Measurements from ENCODE around the gene NCAN. TPM values are rescaled to one million over a fixed set of nuclear protein-coding genes. Genes with fewer than 3 reads are reported as not detected.

NCAN gene
- total and polyA plus RNA-seq, 9 of the 15 experiments (the other 6 are each of a cell fraction or from before 2014, with no cell fraction given) = 0.04 TPM; not detected in 8

DNA sequence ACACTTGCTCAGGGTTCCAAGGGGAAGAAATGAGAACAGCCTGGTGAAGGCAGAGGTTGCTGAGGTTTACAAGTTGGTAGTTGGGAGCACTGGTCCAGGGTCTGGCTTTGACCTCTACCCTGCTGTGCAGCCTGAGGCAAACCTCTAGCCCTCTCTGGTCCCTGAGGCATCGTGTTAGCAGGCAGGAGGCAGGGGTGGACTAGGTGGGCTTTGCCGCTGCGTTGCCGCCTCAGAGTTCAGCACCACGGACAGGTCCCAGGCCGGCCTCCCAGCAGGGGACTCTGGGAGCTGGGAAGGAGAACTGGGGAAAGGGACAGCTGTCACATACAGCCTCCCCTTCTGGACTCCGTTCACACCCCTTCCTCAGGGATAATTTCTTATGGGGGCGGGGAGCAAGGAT lies 3.1 kb downstream of the NCAN start (continued):
- TF ChIP-seq, protein P1, sequence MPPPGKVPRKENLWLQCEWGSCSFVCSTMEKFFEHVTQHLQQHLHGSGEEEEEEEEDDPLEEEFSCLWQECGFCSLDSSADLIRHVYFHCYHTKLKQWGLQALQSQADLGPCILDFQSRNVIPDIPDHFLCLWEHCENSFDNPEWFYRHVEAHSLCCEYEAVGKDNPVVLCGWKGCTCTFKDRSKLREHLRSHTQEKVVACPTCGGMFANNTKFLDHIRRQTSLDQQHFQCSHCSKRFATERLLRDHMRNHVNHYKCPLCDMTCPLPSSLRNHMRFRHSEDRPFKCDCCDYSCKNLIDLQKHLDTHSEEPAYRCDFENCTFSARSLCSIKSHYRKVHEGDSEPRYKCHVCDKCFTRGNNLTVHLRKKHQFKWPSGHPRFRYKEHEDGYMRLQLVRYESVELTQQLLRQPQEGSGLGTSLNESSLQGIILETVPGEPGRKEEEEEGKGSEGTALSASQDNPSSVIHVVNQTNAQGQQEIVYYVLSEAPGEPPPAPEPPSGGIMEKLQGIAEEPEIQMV (tag; conservative IDR thresholded peaks at IDR 0.05; ENCODE audit: low read depth) = no peak
- peak; percentile 63; the same call in 1 of the 2 replicates for TF ChIP-seq ZNF143 (CRISPR knock-in tag; IDR thresholded peaks at IDR 0.05)
- no peak for TF ChIP-seq ZNF583 (CRISPR knock-in tag; IDR thresholded peaks at IDR 0.05)
- no peak for TF ChIP-seq MCM5 (IDR thresholded peaks at IDR 0.05; ENCODE audit: low read depth)
- no peak for TF ChIP-seq NR2C2 (CRISPR knock-in tag; IDR thresholded peaks at IDR 0.05)
- no peak for TF ChIP-seq NR2C2 (tag; IDR thresholded peaks at IDR 0.05)
- TF ChIP-seq, protein P2, sequence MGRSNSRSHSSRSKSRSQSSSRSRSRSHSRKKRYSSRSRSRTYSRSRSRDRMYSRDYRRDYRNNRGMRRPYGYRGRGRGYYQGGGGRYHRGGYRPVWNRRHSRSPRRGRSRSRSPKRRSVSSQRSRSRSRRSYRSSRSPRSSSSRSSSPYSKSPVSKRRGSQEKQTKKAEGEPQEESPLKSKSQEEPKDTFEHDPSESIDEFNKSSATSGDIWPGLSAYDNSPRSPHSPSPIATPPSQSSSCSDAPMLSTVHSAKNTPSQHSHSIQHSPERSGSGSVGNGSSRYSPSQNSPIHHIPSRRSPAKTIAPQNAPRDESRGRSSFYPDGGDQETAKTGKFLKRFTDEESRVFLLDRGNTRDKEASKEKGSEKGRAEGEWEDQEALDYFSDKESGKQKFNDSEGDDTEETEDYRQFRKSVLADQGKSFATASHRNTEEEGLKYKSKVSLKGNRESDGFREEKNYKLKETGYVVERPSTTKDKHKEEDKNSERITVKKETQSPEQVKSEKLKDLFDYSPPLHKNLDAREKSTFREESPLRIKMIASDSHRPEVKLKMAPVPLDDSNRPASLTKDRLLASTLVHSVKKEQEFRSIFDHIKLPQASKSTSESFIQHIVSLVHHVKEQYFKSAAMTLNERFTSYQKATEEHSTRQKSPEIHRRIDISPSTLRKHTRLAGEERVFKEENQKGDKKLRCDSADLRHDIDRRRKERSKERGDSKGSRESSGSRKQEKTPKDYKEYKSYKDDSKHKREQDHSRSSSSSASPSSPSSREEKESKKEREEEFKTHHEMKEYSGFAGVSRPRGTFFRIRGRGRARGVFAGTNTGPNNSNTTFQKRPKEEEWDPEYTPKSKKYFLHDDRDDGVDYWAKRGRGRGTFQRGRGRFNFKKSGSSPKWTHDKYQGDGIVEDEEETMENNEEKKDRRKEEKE (IDR thresholded peaks at IDR 0.05; ENCODE audit: borderline replicate concordance in 1 of 2, control insufficient read depth in 1 of 2, low read depth in 2 of 2, low read length in 1 of 2) = no peak
- peak; percentile 68; the same call in 1 of the 2 replicates for TF ChIP-seq ARID4B (CRISPR knock-in tag; IDR thresholded peaks at IDR 0.05)
- TF ChIP-seq SAFB (IDR thresholded peaks at IDR 0.05; ENCODE audit: borderline replicate concordance, low read depth, low read length) = no peak
- no peak for TF ChIP-seq SPI1 (IDR thresholded peaks at IDR 0.05; ENCODE audit: borderline replicate concordance, low read depth, low read length)
- no peak for TF ChIP-seq ETV6 (IDR thresholded peaks at IDR 0.05; ENCODE audit: borderline replicate concordance in 1 of 2, low read depth in 2 of 2, low read length in 1 of 2)
- no peak for TF ChIP-seq ETV6 (CRISPR knock-in tag; IDR thresholded peaks at IDR 0.05; ENCODE audit: borderline replicate concordance)
- 0 out of 2 replicates have a peak, but pooled peaks have one; percentile 36 for TF ChIP-seq NCOA1 (IDR thresholded peaks at IDR 0.05; ENCODE audit: low read depth)
- TF ChIP-seq ETV1 (tag; conservative IDR thresholded peaks at IDR 0.05; ENCODE audit: low read depth) = no peak
- no peak for TF ChIP-seq L3MBTL2 (IDR thresholded peaks at IDR 0.05)
- no peak for TF ChIP-seq KAT2B (IDR thresholded peaks at IDR 0.05; ENCODE audit: low read depth, low read length)
- no peak for TF ChIP-seq BACH1 (tag; IDR thresholded peaks at IDR 0.05)
- no peak for TF ChIP-seq FUS (optimal IDR thresholded peaks at IDR 0.05; ENCODE audit: low read depth, low read length)
- TF ChIP-seq NCOA6 (IDR thresholded peaks at IDR 0.05) = no peak
- TF ChIP-seq ZNF780A (CRISPR knock-in tag; IDR thresholded peaks at IDR 0.05) = no peak
- no peak for TF ChIP-seq FIP1L1 (IDR thresholded peaks at IDR 0.05; ENCODE audit: low read depth, low read length, poor library complexity, severe bottlenecking)

All from K562 (cell line).